HG02642 (cell line): ENCODE measurements around the gene SNUPN.

Experiments
- ATAC-seq: cut with Tn5 transposase; IDR thresholded peaks from one replicate; pipeline ENCODE4 v1.9.1; 2021; ENCODE audit warnings: mild to moderate bottlenecking; ENCODE audit not compliant: unreplicated experiment, poor library complexity

Gene SNUPN

GRCh38 chr15:75655931-75656330, 30.4 kb upstream of the SNUPN start:
- ATAC-seq = no peak

GRCh38 chr15:75654201-75654907, 28.8 kb upstream of the SNUPN start:
- no peak for ATAC-seq

- ATAC-seq = no peak
Observed at GRCh38 chr15:75653347-75653913, 27.9 kb upstream of the SNUPN start.

GRCh38 chr15:75651810-75652543, 26.5 kb upstream of the SNUPN start:
- no peak for ATAC-seq

- no peak for ATAC-seq
Observed at GRCh38 chr15:75650908-75651809, 25.6 kb upstream of the SNUPN start.

GRCh38 chr15:75649848-75650247, 24.3 kb upstream of the SNUPN start:
- no peak for ATAC-seq

GRCh38 chr15:75649045-75649761, 23.7 kb upstream of the SNUPN start:
- no peak for ATAC-seq

DNA sequence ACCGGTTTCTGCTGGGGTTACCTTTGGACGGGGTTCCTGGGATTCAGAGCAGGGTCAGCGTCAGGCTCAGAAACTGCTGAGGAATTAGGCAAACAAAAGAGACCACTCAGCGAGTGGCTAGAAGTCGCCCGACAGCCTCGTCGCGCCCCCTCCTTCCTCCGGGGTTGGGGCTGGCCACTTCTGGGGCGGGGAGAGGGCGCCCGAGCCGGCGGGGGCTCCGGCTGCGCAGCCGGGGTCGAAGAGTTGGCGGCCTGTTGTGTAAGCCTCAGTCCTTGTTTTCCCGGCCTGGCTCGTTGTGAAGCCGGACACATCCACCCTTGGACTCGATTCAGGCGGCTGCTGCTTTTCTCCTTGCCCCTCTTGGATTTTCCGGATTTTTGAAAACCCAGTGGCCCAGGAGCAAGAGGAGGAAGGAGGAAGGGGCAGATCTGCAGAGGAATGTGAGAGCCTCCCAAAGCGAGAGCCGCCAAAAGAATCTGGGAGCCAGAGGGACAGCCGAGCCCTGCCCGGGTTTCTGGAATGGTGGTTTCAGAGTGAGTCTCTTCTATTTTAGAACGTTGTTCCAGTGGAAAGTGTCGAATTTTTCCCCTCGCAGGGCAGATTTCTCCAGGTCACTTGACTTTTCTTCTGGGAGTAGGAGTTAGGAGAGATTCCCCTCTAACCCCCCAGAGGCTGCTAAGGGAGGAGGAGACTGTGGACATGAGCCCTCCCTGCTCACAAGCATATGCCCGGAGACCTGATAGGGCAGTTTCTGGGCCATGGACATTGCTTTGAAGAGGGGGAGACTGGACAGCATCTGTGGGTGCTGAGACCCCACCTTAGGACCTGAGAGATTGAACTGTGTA, 22.9 kb upstream of the SNUPN start:
- no peak for ATAC-seq

- peak; percentile 43 for ATAC-seq
Observed at GRCh38 chr15:75647370-75648155, 22.0 kb upstream of the SNUPN start, which contains the start of gene SNX33. Gene SNX33 (plus strand): TSS chr15:75647912. CDS start chr15:75649103, 1,191 bp downstream.

DNA sequence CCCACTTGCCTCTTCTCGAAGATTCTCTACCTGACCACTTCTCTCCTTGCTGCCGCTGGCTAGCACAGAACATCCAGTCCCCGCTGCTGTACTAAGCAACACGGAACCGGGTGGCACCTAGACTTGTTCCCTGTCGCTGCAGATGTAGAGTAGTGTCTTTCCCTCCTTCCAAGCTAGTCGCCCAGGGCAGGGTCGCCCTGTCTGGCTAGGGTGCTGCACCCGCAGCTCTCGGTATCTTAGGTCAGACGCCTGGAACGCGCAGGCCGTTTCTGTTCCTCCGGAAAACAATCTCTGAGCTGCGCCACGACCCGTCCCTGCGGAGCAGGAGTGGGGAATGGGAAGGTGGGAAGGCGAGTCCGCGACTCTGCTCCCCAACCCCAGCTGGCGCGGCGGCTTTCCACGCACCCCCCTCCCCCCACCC, 21.4 kb upstream of the SNUPN start:
- ATAC-seq = no peak

DNA sequence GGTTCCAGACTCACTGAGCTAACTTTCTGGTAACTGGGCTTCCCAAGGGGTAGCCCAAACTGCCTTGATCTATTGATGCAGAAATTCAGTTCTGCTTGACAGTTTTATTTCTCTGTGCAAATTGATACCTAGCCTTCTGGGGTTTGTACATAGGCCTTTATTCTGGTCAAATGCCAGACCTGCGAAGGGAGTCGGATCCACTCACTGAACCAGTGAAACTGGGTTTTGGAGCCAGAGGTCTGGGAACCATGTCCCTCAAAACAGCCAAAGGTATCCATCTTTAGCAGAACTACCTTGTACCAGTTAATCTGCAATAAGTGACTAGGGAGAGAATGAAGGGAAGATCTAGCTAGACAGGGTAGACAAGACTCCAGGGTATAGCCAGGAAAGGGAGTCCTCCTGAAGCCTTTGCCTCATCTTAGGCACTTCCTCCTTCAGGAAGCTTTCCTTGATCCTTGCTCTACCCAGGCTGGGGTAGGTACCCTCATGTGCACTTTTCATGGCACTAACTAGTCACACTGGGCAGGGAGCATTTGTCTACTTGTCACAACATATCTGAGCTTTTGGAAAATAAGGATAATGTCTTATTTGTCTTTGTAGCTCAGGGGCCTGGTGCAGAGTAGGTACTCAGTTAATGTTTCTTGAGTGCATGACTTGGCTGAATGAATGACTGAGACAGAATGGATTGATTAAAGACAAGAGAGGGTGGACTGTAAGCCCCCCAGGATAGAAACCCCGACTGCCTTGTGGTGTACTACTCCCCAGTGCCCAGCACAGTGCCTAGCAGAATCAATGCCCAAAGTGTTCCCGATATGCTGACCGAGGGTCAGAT, 20.8 kb upstream of the SNUPN start:
- no peak for ATAC-seq

GRCh38 chr15:75644376-75644775, 18.9 kb upstream of the SNUPN start:
- ATAC-seq = no peak

DNA sequence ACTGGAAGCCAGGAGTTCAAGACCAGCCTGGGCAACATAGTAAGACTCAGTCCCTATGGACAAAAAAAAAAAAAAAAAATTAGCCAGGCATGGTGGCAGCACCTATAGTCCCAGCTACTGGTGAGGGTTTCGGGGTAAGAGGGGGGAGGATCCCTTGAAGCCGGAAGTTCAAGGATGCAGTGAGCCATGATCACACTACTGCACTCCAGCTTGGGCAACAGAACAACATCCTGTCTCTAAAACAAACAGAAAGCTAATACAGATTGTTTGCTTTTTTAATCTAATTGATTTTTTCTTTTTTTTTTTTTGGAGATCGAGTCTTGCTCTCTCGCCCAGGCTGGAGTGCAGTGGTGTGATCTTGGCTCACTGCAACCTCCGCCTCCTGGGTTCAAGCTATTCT, 16.1 kb upstream of the SNUPN start:
- ATAC-seq = no peak

DNA sequence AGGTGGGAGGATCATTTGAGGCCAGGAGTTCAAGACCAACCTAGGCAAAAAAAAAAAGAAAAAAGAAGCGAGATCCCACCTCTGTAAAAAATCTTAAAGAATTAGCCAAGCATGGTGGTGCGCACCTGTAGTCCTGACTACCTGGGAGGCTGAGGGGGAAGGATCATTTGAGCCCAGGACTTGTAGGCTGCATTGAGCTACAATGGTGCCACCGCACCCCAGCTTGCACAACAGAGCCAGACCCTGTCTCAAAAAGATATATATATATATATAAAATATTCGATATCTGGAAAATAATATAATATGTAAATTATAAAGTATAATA, 15.6 kb upstream of the SNUPN start:
- no peak for ATAC-seq

- ATAC-seq = peak; percentile 34
Observed at GRCh38 chr15:75640483-75641178, 15.1 kb upstream of the SNUPN start.

DNA sequence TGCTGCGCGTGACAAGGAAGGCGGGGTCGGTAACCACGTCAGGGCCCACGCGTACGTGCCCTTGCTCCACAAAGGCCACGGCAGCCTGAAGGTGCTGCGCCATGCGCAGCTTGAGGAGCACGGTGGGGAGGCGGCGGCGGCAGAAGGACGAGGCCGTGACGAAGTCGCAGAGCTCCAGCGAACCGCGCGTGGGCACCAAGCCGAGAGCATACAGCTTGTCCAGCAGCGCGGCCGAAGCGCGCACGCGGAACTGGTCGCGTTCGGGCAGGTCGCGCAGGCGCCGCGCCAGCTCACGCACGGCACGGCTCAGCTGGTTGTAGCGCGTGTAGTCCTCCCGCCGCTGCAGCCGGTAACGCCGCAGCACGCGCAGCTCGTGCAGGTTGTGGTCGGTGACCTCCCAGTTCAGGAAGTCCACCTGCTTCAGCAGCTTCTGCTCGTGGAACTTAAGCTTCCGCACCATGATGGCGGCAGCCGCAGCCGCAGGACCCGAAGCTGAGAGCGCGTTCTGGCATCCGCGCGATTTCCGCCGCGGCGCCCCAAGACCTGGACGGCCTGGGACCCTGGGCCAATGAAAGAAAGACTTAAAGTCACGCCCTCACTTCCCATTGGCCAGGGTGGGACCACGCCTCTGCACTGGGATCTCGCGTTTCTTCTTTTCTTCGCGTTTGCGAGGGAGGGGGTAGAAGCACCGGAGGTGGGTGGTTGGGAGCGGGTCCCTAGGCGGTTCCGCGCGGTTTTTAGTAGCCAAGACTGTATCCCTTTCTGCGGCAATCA, 14.4 kb upstream of the SNUPN start, which contains the start of gene IMP3:
IMP3 (minus strand) TSS at position 516 of the 774 bp plus-strand sequence; CDS start at position 460, 56 bp downstream.
- peak; percentile 93 for ATAC-seq
